ENCODE results near the gene LAMB1.

The LAMB1 gene

GRCh38 chr7:107981466-107981865 is 21.5 kb downstream of the LAMB1 start:
- ChIA-PET POLR2A (no interaction called here), CTCF (interaction anchor here (1.1 to 1.3 kb wide), 3 partner anchors 9 to 17 kb away, joined by 3 to 4 read pairs (median 3); no protein-coding TSS in a partner anchor)
- TF ChIP-seq CTCF (IDR thresholded peaks at IDR 0.05; ENCODE audit: insufficient read depth, low read length, missing control alignments) = no peak
- no peak overlapping the region for H3K4me3 ChIP-seq (ENCODE audit: low read depth, low read length)
- DNase-seq (ENCODE audit: low read depth, low spot score) = no peak

DNA sequence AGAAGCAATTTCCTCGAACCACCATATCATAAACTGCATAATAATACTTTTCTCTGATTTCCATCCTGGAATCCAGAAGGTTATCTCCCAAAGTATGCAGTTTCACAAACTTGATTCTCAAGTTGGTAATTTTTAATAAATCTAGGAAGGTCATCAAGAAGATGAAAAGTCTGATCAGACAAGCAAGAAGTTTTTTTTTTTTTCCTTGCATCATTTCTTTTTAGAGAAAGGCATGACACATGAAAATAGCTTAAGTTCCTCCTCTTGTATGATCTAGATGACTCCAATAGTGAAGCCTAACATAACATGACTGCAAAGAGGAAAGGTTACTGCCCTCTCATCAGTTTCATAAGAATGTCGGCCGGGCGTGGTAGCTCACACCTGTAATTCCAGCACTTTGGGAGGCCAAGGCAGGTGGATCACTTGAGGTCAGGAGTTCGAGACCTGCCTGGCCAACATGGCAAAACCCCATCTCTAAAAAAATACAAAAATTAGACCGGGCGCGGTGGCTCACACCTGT is 22.2 kb downstream of the LAMB1 start:
- ChIA-PET CTCF (interaction anchor here (1.1 to 1.3 kb wide), 4 partner anchors 9 to 165 kb away, joined by 3 to 6 read pairs (median 3); no protein-coding TSS in a partner anchor), POLR2A (no interaction called here)
- DNase-seq (ENCODE audit: low read depth, low spot score) = no peak
- no peak overlapping the region for H3K4me3 ChIP-seq (ENCODE audit: low read depth, low read length)
- TF ChIP-seq CTCF (IDR thresholded peaks at IDR 0.05; ENCODE audit: insufficient read depth, low read length, missing control alignments) = no peak

DNA sequence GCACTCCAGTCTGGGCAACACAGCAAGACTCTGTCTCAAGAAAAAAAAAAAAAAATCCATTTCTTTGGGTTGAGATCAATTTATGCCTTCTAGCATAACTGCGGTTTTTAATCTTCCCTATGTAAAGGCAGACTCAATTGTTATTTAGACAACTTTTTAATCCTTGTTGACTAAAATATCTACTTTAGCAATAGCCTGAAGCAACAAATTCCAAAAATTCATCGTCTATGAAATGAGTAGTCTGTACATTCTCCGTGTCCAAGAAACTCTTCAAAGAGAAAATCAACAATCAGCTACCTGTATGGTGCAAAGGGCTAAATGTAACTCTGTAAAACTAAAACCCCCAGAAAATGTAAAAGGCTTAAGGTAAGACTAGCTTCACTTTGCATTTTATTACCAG is 22.8 kb downstream of the LAMB1 start:
- no peak for TF ChIP-seq CTCF (IDR thresholded peaks at IDR 0.05; ENCODE audit: insufficient read depth, low read length, missing control alignments)
- CTCF ChIA-PET = interaction anchor here (1.1 to 1.3 kb wide), 4 partner anchors 10 to 166 kb away, joined by 3 to 6 read pairs (median 3); no protein-coding TSS in a partner anchor
- POLR2A ChIA-PET = no interaction called here
- no peak for DNase-seq (ENCODE audit: low read depth, low spot score)
- no peak overlapping the region for H3K4me3 ChIP-seq (ENCODE audit: low read depth, low read length)

- no peak for DNase-seq (ENCODE audit: low read depth, low spot score)
- ChIA-PET CTCF (interaction anchor here (1.7 kb wide), 1 partner anchor 12 kb away, joined by 7 read pairs; no protein-coding TSS in a partner anchor), POLR2A (no interaction called here)
- H3K4me3 ChIP-seq (ENCODE audit: low read depth, low read length) = no peak overlapping the region
- TF ChIP-seq CTCF (IDR thresholded peaks at IDR 0.05; ENCODE audit: insufficient read depth, low read length, missing control alignments) = no peak
Observed at GRCh38 chr7:107978815-107979408, 24.0 kb downstream of the LAMB1 start.

- ChIA-PET POLR2A (no interaction called here), CTCF (interaction anchor here (1.1 to 1.7 kb wide), 2 partner anchors 11 to 18 kb away, joined by 3 to 7 read pairs; no protein-coding TSS in a partner anchor)
- TF ChIP-seq CTCF (IDR thresholded peaks at IDR 0.05; ENCODE audit: insufficient read depth, low read length, missing control alignments) = no peak
- DNase-seq (ENCODE audit: low read depth, low spot score) = no peak
- H3K4me3 ChIP-seq (ENCODE audit: low read depth, low read length) = no peak overlapping the region
Observed at GRCh38 chr7:107977048-107977447, 25.9 kb downstream of the LAMB1 start.

DNA sequence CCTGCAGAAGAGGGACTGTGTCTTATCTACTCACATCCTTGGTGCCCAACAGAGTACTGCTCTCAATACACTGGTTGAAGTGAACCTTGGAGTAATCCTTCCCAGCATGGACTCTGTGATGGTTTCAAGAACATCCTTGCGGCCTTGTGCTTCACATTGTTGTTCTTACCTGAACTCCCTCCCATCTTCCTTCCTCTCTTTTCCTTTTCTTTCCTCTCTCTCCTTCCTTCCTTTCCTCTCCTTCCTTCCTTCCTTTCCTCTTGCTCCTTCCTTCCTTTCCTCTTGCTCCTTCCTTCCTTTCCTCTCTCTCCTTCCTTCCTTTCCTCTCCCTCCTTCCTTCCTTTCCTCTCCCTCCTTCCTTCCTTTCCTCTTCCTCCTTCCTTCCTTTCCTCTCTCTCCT is 26.3 kb downstream of the LAMB1 start:
- CTCF ChIA-PET = no interaction called here
- H3K4me3 ChIP-seq (ENCODE audit: low read depth, low read length) = no peak overlapping the region
- DNase-seq (ENCODE audit: low read depth, low spot score) = no peak
- no peak for TF ChIP-seq CTCF (IDR thresholded peaks at IDR 0.05; ENCODE audit: insufficient read depth, low read length, missing control alignments)
- POLR2A ChIA-PET = no interaction called here
